Kidney epithelial cell (primary cell): Measurements from ENCODE around the gene SEC24C. TPM values are rescaled to one million over a fixed set of nuclear protein-coding genes. Genes with fewer than 3 reads are reported as not detected.
A peak's percentile ranks its signal among the peaks of the same experiment; 100 is the strongest.
"Not testable (repeated sequence)": the region's sequence is repeated elsewhere in the genome, so short reads cannot be mapped to it uniquely, and the experiment has no call there.

Experiments
- DNase-seq: peaks from one replicate; pipeline ENCODE4 v3.0.0-alpha.2; 2010; ENCODE audit warnings: low read depth
- H3K27me3 ChIP-seq: 2 replicates; pipeline ENCODE4 v1.6.0; 2011; ENCODE audit warnings: low read length; ENCODE audit not compliant: control insufficient read depth, insufficient read depth
- H3K36me3 ChIP-seq: 2 replicates; pipeline ENCODE4 v1.5.1; 2011; ENCODE audit warnings: low read length; ENCODE audit not compliant: control insufficient read depth, insufficient read depth
- H3K4me3 ChIP-seq: 2 replicates; pipeline ENCODE4 v1.5.1; 2011; ENCODE audit warnings: low read depth, mild to moderate bottlenecking, control low read depth, low read length
- total RNA-seq: library from RNA; depleted of rRNA; stranded (reverse); fragments of >200 nt; gene quantifications from 2 replicates; pipeline ENCODE4 v1.2.3, GENCODE V29; 2015
- TF ChIP-seq, protein P1 (sequence below): IDR thresholded peaks from 2 replicates; pipeline ENCODE4 v1.5.1; 2011; ENCODE audit warnings: mild to moderate bottlenecking, moderate library complexity, low read length, control low read depth, inconsistent platforms; ENCODE audit not compliant: insufficient read depth, poor library complexity, severe bottlenecking

Gene SEC24C, protein sequence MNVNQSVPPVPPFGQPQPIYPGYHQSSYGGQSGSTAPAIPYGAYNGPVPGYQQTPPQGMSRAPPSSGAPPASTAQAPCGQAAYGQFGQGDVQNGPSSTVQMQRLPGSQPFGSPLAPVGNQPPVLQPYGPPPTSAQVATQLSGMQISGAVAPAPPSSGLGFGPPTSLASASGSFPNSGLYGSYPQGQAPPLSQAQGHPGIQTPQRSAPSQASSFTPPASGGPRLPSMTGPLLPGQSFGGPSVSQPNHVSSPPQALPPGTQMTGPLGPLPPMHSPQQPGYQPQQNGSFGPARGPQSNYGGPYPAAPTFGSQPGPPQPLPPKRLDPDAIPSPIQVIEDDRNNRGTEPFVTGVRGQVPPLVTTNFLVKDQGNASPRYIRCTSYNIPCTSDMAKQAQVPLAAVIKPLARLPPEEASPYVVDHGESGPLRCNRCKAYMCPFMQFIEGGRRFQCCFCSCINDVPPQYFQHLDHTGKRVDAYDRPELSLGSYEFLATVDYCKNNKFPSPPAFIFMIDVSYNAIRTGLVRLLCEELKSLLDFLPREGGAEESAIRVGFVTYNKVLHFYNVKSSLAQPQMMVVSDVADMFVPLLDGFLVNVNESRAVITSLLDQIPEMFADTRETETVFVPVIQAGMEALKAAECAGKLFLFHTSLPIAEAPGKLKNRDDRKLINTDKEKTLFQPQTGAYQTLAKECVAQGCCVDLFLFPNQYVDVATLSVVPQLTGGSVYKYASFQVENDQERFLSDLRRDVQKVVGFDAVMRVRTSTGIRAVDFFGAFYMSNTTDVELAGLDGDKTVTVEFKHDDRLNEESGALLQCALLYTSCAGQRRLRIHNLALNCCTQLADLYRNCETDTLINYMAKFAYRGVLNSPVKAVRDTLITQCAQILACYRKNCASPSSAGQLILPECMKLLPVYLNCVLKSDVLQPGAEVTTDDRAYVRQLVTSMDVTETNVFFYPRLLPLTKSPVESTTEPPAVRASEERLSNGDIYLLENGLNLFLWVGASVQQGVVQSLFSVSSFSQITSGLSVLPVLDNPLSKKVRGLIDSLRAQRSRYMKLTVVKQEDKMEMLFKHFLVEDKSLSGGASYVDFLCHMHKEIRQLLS
- 61.0 and 70.9 TPM in 2 replicates for total RNA-seq

DNA sequence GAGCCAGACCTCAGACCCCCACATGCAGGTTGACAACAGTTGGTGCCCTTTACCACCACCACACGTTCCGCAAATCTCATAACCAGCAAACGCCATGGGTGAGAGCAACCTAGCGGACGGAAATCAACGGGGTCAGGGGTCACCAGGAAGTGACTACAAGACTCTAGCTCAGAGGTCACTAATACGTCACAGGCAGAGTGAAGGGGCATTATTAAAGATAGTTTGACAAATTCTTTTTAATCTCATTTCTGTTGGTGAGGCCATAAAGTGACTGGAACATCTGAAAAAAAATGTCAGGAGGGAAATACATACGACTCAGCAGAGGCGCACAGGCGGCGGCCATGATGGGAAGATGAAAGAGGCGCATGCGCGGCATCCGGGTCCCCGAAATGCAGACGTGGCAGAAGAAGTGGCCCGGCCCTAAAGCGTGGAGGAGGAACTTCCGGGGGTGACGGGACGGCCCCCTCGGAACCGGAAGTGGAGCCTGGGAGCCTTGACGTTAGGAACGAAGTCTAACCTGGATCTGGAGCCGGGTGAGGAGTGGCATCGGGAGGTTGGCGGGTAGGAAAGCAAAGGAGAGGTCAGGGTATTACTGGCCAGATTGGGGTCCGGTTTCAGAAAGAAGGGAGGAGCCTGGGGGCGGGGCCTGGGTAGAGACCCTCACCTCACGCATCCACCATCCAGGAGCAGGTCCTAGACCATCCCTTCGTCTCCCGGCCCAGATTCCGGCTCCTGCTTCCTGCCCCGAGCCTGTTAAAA is at the start of gene SEC24C:
Gene SEC24C, plus strand, starts transcription at position 468 of the 759 bp plus-strand sequence. CDS start 2,461 bp downstream, outside the sequence.
- H3K4me3 ChIP-seq: peak within 1 kb of the TSS; percentile 99
- peak; percentile 73 for DNase-seq
- H3K27me3 ChIP-seq: no peaks in the 10 kb centered on the region
- TF ChIP-seq, protein P1, sequence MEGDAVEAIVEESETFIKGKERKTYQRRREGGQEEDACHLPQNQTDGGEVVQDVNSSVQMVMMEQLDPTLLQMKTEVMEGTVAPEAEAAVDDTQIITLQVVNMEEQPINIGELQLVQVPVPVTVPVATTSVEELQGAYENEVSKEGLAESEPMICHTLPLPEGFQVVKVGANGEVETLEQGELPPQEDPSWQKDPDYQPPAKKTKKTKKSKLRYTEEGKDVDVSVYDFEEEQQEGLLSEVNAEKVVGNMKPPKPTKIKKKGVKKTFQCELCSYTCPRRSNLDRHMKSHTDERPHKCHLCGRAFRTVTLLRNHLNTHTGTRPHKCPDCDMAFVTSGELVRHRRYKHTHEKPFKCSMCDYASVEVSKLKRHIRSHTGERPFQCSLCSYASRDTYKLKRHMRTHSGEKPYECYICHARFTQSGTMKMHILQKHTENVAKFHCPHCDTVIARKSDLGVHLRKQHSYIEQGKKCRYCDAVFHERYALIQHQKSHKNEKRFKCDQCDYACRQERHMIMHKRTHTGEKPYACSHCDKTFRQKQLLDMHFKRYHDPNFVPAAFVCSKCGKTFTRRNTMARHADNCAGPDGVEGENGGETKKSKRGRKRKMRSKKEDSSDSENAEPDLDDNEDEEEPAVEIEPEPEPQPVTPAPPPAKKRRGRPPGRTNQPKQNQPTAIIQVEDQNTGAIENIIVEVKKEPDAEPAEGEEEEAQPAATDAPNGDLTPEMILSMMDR: no peak
- peaks cover 1% of the 10 kb centered on the region for H3K36me3 ChIP-seq

DNA sequence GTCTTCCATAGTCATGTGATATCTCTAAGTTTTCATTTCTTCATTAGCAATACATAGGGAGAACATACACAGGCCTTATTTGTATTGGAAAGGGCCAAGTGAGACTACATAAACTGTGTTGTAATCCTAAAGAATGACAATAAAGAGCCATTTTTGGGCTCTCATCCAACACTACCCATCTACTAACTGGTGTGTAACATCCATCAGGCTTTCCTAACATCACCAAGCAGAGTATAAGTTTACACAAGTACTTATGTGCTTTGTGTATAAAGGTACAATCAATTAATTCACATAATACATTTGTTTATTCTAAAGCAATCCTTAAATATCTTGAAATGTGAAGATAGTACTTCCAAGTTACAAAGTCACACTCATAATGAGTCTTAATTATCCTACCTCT is 48.9 kb upstream of the SEC24C start:
- H3K4me3 ChIP-seq, H3K36me3 ChIP-seq, DNase-seq, H3K27me3 ChIP-seq: not testable (repeated sequence)

DNA sequence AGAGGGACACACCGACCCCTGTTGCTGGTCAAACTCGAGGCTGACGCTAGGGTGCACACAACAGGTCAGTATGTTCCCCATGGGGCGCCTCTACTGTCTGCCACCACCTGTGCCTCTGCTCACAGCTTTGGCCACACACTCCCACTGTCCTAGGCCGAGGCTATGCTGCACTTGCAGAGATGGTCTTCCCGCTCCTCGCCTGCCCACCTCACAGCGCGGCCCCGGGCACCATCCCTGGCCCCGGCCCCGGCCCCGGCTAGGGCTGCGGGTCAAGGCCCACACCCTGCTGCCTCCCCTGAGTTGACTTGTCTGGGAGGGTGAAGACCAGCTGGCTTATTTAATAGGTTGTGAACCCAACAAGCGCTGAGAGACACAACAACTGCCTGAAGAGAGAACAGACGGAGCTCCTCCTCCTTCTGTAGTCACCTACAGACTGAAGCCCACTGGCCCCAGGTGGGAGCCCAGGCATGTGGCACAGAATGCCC is 46.5 kb upstream of the SEC24C start, which contains the start of gene AGAP5:
Gene AGAP5, minus strand, starts transcription at position 435 of the 485 bp plus-strand sequence. Its CDS starts 354 bp downstream, at position 81.
- not testable (repeated sequence) for H3K4me3 ChIP-seq, H3K36me3 ChIP-seq, DNase-seq, H3K27me3 ChIP-seq

DNA sequence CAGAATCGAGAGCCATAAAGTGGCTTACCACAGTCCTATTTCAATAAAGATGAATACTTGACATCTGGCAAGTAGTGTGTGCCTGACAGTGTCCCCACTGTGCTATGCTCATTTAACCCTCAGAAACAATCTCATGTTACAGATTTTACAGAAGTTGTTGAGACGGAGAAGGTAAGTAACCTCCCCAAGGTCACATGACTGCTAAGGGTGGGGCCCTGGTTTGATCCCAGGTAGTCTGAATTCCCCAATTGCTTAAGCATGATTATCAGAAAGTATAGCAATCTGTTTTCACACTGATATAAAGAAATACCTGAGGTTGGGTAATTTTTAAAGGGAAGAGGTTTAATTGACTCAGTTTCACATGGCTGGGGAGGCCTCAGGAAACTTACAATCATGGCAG is 45.4 kb upstream of the SEC24C start:
- not testable (repeated sequence) for H3K4me3 ChIP-seq, H3K27me3 ChIP-seq, DNase-seq, H3K36me3 ChIP-seq

DNA sequence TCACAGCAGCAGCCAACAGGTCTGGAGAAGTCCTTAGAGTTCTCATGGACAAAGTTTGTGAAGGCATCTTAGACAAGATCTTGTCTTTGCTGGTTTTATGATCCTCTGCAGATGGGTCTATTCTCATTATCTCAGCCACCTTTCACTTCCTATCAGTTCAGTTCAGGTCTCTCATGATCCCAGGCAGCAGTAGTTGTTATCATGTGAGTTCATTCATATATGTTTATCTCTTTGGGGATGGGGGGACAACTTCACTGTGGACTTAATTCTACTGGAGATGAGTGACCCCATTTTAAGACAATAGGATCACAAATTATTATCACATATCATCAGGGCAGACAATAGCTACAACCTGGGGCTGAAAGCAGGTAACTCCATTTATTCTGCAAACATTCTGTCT is 40.2 kb upstream of the SEC24C start:
- not testable (repeated sequence) for H3K36me3 ChIP-seq

DNA sequence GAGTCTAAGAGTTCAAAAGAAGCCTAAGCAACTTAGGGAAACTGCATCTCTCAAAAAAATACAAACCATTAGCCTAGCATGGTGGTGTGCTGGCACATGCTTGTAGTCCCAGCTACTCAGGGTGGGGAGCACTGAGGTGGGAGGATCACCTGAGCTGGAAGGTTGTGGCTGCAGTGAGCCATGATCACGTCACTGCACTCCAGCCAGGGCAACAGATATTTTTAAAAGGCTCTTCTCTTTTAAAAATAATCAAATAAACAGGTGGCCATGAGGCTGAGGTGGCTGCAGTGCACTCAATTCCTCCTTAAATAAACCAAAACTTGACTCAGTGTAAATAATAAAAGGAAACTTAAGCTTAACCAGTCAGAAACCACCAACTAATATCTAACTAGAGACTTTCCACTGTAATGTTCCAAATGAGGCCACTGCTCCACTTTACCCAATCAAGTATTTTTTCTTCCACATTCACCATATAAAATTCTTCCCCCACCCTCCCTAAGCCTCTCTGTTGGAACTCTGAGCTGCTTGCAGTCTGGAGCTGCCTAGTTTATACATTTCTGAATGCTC is 38.6 kb upstream of the SEC24C start:
- not testable (repeated sequence) for DNase-seq, H3K4me3 ChIP-seq, H3K36me3 ChIP-seq, H3K27me3 ChIP-seq

More for the DNA sequence above, 40.2 kb upstream of the SEC24C start:
- not testable (repeated sequence) for H3K4me3 ChIP-seq, H3K27me3 ChIP-seq, DNase-seq

DNA sequence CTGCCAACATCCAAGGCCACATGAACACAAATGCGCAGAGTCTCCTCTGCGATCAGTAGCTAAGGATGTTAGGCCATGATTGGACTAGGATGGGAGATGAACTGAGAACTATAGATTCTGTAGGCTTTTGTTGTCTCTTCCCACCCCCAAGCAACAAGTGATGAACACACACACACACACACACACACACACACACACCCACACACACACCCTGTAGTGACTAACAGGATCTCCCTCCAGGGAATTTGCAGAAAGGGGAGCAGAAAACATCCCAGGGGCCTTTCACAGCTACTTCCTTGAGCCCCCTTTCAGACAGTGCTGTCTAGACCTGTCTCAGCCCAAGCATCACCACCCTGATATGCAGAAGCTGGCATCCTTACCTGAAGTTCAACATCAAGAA is 37.7 kb upstream of the SEC24C start:
- not testable (repeated sequence) for H3K36me3 ChIP-seq, H3K4me3 ChIP-seq, DNase-seq, H3K27me3 ChIP-seq

DNA sequence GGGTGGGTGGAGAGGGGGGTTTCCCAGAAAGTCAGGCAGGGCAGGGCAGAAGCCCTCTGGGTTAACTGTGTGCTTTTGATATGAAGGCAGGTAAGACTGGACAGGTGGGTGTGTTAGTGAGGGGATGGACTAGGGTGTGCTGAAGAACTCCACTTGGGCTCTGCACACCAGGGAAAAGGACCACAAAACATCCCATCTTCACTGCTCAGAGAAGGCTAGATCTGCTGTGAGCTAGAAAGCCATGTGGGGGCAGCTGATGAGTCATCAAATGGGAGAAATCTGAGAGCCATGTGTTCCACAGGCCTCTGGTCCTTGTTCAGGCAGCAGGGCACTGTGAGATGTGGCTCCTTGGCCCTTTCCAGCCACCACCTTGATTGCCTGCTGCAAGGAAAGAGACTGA is 36.5 kb upstream of the SEC24C start:
- not testable (repeated sequence) for H3K27me3 ChIP-seq, H3K4me3 ChIP-seq, DNase-seq, H3K36me3 ChIP-seq

DNA sequence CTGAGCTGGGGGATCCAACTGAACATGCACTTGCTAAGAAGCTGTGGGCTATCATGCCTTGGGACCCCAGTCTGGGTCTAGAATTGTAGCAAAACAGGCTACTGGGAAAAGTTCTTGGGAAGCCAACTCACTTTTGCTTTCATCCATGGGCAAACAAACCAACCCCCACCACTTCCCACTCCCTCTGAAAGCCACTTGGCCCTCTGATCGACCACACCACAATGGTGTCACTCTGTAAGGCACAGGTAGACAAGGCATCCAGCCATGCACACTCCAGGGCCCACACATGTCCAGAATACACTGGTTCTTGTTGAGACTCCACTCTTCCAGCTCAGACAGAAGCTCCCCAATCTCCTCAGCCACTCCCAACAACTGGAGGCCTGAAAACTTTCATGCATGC is 36.0 kb upstream of the SEC24C start:
- H3K36me3 ChIP-seq, DNase-seq, H3K4me3 ChIP-seq, H3K27me3 ChIP-seq: not testable (repeated sequence)

DNA sequence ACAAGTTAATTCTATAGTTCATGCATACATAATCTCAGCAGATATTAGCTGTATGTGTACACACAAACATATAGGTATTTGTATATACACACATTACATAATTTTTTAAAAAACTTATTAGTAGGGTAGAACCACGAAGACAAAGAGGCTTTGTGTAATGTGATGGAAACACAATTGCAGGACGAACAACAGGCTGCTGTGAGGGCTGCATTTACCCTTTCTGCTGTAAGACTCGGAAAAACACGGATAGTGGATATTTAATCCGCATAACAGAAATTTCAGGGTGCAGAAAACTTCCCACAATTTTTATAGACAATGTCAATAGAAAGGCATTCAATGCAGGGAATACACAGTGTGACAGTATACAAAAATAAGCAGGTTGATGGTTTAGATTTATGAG is 32.5 kb upstream of the SEC24C start:
- DNase-seq, H3K4me3 ChIP-seq, H3K27me3 ChIP-seq, H3K36me3 ChIP-seq: not testable (repeated sequence)

DNA sequence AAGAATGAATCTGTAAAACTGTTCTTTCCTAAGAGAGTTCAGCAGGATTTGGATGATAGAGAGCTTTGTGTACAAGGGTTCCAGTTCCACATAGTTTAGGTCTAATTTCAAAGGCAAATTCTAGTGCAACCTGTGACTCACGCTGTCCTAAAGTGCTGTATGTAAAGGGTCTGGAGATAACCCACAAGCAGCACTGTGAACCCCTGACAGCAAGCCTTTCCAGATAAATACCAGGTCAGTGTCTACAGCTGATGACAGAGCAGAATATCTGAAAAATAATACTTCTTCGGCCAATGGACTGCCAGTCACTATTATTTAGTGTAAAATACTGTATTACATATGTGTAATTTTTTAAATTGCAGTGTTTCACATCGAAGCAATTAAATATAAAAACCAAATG is 30.3 kb upstream of the SEC24C start:
- not testable (repeated sequence) for H3K4me3 ChIP-seq, H3K27me3 ChIP-seq, DNase-seq, H3K36me3 ChIP-seq

DNA sequence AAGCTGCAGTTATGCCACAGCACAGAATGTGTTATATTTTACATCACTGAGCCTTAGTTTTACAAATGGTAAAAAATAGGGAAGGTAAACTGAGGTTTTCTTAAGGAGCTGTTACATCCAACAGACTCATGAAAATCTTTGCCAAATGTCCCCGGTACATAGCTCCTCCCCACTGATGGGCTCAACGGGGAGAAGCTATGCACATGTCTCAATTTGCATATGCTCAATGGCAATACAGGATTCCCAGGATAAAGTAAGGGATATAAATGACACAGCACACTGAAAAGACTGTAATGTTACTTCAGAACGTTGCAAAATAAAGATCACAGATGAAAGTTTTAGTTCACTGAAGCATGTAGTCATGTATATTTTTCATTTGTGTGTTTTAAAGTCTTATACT is 29.7 kb upstream of the SEC24C start:
- not testable (repeated sequence) for H3K36me3 ChIP-seq, H3K27me3 ChIP-seq, DNase-seq, H3K4me3 ChIP-seq
